T-helper 1 cell treated with Interleukin-12 subunit alpha and Interleukin-12 subunit beta and Interleukin-4 antibody, amounts not matched to agents 30 μg/mL and 1 μg/mL, for 36 hours (primary cell): ENCODE measurements around the gene TTYH1.
A peak's percentile ranks its signal among the peaks of the same experiment; 100 is the strongest.
"Not testable (repeated sequence)": the region's sequence is repeated elsewhere in the genome, so short reads cannot be mapped to it uniquely, and the experiment has no call there.

Experiments
- H3K27ac Mint-ChIP-seq: one replicate; pipeline ENCODE4 v1.8.0; 2021; ENCODE audit warnings: mild to moderate bottlenecking, mixed read lengths
- H3K27me3 Mint-ChIP-seq: one replicate; pipeline ENCODE4 v1.8.0; 2021; ENCODE audit warnings: low read depth, mixed read lengths
- H3K36me3 Mint-ChIP-seq: one replicate; pipeline ENCODE4 v1.8.0; 2021; ENCODE audit warnings: low read depth, mixed read lengths
- H3K4me1 Mint-ChIP-seq: one replicate; pipeline ENCODE4 v1.8.0; 2021; ENCODE audit warnings: low read depth, mixed read lengths
- H3K4me3 Mint-ChIP-seq: one replicate; pipeline ENCODE4 v1.8.0; 2021; ENCODE audit warnings: mild to moderate bottlenecking, moderate library complexity, mixed read lengths
- H3K9me3 Mint-ChIP-seq: one replicate; pipeline ENCODE4 v1.8.0; 2021; ENCODE audit warnings: mixed read lengths

Gene TTYH1

DNA sequence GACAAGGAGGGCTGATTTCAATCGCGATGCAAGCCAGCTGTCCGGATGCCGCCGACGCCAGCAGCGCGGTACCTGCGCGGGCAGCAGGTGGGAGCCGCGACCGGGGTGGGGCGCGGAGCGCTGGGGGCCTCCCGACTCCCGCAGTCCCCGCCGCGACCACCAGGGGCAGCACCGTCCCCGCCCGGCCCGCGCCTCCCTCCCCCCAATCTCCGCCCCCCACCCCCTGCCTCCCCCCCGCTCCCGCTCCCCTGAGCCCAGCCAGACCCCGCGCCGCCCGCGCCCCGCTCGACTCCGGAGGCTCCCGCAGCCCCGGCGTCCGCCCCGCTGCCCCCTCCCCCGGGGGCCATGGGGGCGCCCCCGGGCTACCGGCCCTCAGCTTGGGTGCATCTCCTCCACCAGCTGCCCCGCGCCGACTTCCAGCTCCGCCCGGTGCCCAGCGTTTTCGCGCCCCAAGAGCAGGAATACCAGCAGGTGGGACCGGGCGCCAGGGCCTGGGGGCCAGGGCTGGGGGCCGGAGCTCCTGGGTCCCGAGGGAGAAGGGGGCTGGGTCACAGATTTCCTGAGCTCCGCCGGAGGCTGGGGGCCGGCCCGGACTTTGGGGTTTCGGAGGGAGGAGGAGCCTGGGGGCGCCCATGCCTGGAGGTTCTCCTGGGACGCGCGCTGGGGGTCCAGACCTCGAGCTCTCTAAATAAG, at the start of gene TTYH1:
TTYH1 (plus strand) TSS at position 257 of the 693 bp plus-strand sequence; CDS start at position 346, 89 bp downstream.
- H3K4me3 Mint-ChIP-seq = no peak within 1 kb of the TSS
- H3K27me3 Mint-ChIP-seq = peaks cover 49% of the 10 kb centered on the region
- peaks cover 5% of the 10 kb centered on the region for H3K36me3 Mint-ChIP-seq
- peaks cover 17% of the 10 kb centered on the region for H3K4me1 Mint-ChIP-seq
- peak within 1 kb of the TSS; percentile 33 for H3K27ac Mint-ChIP-seq
- H3K9me3 Mint-ChIP-seq = peaks cover 11% of the 10 kb centered on the region

DNA sequence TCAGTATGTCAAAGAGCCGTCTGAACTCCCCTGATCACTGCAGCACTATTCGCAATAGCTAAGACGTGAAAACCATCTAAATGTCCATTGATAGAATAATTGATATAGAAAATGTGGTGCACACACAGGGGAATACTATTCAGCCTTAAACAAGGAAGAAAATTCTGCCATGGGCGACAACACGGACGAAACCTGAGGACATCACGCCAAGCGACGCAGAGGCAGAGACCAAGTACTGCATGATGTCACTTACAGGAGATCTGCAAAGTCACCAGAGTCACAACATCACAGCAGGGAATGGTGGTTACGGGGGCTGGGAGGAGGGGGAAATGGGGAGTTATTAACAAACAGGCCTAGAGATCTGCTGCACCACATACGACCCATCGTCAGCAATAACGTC, 49.5 kb upstream of the TTYH1 start:
- not testable (repeated sequence) for H3K4me3 Mint-ChIP-seq, H3K27ac Mint-ChIP-seq, H3K9me3 Mint-ChIP-seq
- peaks cover 35% of the 10 kb centered on the region for H3K36me3 Mint-ChIP-seq
- peaks cover 29% of the 10 kb centered on the region for H3K27me3 Mint-ChIP-seq
- H3K4me1 Mint-ChIP-seq = peaks cover 59% of the 10 kb centered on the region

DNA sequence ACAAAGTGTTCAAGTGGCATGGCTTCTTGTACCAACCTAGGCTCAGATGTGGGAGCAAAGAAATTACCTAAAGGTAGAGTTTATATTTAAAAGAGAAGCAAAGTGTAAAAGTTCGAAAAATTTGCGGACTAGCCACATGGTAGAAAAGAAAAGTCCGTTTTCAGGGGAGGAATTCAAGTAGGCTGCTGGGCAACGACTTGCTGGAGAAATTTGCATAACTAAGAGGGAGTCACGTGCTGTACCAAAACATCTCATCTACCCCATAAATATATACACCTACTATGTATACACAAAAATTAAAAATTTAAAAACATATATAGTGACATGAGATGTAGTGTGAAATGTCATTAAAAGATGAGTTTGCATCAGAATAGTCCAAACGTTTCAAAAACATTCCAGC, 48.5 kb upstream of the TTYH1 start:
- peaks cover 57% of the 10 kb centered on the region for H3K4me1 Mint-ChIP-seq
- H3K27ac Mint-ChIP-seq = no peak overlapping the region
- peaks cover 5% of the 10 kb centered on the region for H3K9me3 Mint-ChIP-seq
- H3K36me3 Mint-ChIP-seq = peaks cover 35% of the 10 kb centered on the region
- H3K4me3 Mint-ChIP-seq = no peak overlapping the region
- peaks cover 33% of the 10 kb centered on the region for H3K27me3 Mint-ChIP-seq

DNA sequence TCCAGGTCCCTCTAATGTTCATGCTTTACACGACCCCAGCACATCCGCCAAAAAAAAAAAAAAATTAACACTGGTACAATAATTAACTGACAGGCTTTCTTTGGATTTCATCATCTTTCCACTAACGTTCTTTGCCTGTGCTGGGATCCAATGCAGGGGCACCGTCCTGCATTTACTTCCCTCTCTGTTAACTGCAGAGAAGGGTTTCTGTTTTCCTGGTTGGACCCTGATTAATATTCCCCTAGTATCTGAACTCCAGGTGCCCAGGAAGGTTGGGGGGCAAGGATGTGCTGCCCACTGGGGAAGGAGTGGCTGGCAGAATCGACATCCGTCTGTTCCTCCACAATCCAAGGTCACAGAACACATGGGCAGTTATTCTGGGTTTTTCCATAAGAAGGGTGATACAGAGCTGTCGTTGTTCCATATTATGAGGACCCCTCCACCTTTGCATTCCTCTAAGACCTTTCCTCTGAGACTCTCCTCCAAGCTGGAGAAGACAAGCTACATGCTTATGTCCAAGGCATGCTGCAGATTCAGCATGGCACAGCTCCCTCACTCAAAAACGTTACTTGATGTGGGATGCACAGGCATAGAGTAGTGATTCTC, 46.1 kb upstream of the TTYH1 start:
- peaks cover 20% of the 10 kb centered on the region for H3K36me3 Mint-ChIP-seq
- H3K27me3 Mint-ChIP-seq = peaks cover 40% of the 10 kb centered on the region
- no peaks in the 10 kb centered on the region for H3K9me3 Mint-ChIP-seq
- H3K27ac Mint-ChIP-seq = peak overlapping the region; percentile 59
- H3K4me1 Mint-ChIP-seq = peaks cover 51% of the 10 kb centered on the region
- H3K4me3 Mint-ChIP-seq = peak overlapping the region; percentile 84

DNA sequence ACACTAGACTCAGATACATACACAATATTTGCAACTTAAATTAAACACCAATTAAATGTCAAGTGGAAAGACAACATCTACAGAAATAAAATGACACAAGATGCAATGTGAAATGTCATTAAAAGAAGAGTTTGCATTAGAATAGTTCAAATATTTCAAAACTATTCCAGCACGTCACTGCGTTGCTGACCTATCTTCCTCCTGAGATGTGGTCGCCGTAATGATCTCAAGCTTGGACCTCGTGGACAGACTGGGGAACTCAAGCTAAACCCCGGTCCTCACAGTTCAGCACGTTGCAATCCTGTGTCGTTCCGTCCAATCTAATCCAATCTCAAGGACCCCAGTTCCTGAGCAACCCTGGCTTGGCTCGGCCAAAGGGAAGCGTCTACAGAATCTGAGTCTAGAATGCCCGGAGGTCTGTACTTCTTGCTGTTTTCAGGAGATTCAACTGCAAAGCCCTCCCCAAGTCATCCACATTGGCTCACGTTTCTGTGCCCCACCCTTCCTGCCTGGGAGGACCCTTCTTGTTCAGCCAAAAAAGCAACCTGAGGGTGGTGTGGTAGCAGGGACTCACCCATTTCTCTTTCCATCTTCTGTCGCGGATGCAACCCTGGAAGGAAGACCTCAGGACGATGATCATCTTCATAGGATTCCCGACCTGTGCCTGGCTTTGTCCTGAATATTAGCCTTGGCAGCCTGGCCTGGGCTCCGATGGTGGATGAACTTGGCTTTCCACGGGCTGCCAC, 45.4 kb upstream of the TTYH1 start:
- peak overlapping the region; percentile 59 for H3K27ac Mint-ChIP-seq
- H3K36me3 Mint-ChIP-seq = peaks cover 15% of the 10 kb centered on the region
- peaks cover 40% of the 10 kb centered on the region for H3K27me3 Mint-ChIP-seq
- H3K4me1 Mint-ChIP-seq = peaks cover 50% of the 10 kb centered on the region
- not testable (repeated sequence) for H3K9me3 Mint-ChIP-seq
- H3K4me3 Mint-ChIP-seq = peak overlapping the region; percentile 84

DNA sequence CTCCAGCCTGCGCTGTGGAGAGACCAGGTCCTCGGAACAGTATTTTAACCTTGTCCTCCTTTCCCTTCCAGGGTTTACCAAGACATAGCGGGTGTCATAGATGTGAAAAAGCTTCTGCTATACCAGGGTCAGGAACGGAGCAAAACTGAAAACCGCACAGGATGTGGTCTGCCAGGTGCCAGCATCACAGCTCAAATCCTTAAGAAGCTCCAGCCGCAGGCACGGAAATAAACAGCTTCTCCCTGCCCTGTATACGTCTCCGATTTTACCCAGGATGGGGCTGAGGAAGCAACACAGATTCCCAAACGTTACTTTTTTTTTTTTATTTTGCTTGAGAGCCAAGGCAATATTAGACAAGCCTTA, 44.8 kb upstream of the TTYH1 start:
- not testable (repeated sequence) for H3K9me3 Mint-ChIP-seq
- Mint-ChIP-seq H3K4me1 (peaks cover 52% of the 10 kb centered on the region), H3K36me3 (peaks cover 13% of the 10 kb centered on the region), H3K27me3 (peaks cover 40% of the 10 kb centered on the region), H3K4me3 (peak overlapping the region; percentile 84), H3K27ac (peak overlapping the region; percentile 53)

DNA sequence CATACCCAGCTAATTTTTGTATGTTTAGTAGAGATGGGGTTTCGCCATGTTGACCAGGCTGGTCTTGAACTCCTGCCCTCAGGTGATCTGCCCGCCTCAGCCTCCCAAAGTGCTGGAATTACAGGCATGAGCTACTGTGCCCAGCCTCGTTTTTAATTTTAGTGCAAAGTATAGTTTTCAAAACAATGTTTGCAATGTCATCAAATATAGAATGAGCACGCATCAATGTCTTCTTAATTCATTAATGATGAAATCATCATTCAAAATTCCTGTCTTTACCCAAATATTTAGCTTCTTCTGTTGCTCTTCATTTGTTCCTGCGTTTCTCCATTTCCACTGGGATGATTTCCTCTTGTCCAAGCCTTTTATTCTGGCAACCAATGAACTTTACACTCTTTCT, 43.8 kb upstream of the TTYH1 start:
- H3K36me3 Mint-ChIP-seq, H3K9me3 Mint-ChIP-seq: not testable (repeated sequence)
- peaks cover 56% of the 10 kb centered on the region for H3K4me1 Mint-ChIP-seq
- peak overlapping the region; percentile 14 for H3K4me3 Mint-ChIP-seq
- H3K27me3 Mint-ChIP-seq = peaks cover 40% of the 10 kb centered on the region
- H3K27ac Mint-ChIP-seq = peak overlapping the region; percentile 60

DNA sequence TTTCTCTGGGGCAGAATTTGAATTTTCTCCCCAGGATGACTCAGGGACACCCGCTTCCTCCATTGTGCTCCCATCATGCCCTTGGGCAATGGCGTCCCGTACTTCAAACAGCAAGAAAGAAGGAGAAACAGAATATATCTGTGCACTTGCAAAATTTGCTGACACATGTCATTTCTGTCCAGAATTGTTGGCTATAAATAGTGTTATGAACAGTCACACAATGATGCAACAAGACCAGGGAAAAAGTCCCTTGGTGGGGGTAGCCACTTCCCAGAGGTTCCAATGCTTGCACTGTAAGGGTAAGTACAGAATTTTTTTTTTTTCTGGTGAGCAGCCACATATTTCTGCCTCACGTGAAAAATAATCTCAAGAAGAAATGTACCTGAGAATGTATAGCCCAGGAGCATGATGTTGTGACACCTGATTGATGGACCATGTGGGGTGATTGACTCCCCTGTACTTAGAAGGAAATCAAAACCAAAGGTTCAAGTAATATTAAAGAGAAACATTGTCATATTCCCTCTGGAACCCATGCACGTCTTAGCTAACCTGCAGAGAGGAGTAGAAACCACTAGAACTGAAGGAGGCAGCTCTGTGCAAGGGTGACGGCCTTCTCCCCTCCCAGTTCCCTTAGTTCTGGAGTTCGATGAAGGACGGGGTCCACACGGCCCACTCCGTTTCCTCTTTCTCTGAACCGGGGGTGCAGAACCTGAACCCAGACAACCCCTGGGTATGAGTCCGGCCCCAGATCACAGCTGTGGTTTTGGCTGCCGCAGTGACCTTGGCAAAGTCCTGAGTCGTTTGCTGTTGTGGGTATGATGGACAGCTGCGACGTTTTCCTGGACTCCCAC, 41.3 kb upstream of the TTYH1 start:
- peak overlapping the region; percentile 20 for H3K27ac Mint-ChIP-seq
- H3K4me3 Mint-ChIP-seq = peak overlapping the region; percentile 84
- peaks cover 66% of the 10 kb centered on the region for H3K4me1 Mint-ChIP-seq
- peaks cover 7% of the 10 kb centered on the region for H3K36me3 Mint-ChIP-seq
- peaks cover 34% of the 10 kb centered on the region for H3K27me3 Mint-ChIP-seq
- H3K9me3 Mint-ChIP-seq = peaks cover 5% of the 10 kb centered on the region

DNA sequence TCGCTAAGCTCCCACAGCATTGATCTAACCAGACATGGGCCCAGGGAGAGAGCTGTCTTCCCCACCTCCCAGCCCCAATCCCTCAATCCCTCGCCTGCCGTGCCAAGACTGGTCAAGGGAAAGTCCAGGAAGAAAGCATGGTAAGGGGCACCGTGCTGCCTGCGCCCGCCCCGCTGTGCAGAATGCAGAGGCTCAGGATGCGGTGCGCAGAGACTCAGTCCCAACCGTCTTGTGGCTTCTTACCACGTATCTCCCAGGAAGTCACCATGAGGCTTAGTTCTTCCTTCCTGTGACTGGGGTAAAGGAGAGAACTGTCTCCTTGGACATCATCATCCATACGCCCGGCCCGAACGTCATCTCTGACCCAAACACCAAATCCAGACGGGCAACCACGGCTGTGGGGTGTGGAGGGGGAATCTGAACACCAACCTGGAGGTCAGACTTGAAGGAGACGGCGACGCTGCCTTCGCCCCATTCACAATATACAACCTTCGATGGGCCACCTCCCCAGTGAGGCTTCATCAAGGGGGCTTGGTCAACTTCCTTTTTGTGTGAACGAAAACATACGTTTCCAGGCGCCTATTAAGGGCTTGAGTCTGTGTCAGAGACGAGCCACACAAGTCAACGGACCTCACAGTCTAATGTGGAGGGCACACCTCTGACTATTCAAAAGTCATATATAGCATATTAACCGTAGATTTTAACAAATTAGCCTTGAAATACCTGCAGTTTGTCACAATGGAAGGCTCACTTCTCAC, 39.9 kb upstream of the TTYH1 start:
- H3K27me3 Mint-ChIP-seq = peaks cover 27% of the 10 kb centered on the region
- H3K4me1 Mint-ChIP-seq = peaks cover 65% of the 10 kb centered on the region
- peak overlapping the region; percentile 84 for H3K4me3 Mint-ChIP-seq
- H3K36me3 Mint-ChIP-seq, H3K9me3 Mint-ChIP-seq: not testable (repeated sequence)
- peak overlapping the region; percentile 56 for H3K27ac Mint-ChIP-seq

DNA sequence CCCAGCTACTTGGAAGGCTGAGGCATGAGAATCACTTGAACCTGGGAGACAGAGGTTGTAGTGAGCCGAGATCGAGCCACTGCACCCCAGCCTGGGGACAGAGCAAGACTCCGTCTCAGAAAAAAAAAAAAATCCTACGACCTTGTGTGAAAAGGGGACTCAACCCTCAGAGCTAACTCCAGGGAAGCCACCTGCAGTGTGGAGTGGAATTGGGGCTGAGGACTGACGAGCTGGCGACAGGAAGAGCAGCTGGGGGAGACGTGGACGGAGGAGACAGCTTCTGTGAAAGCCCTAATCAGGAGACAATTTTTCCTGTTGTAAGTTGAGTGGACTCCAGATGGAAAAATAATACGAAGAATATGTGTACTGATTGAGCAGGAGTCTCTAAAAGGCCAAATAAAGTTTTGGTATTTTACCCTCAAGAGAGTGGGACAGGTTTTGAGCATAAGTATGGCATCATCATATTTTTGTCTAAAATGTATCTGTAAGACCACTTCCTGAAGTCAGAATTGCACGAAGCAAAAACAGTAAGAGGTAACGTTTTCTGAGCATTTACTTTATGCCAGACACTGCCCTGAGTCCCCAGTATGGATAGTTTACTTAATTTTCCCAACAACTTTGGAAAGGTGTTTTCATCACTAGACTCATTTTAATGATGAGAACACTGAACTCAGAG, 38.5 kb upstream of the TTYH1 start:
- H3K9me3 Mint-ChIP-seq = peaks cover 19% of the 10 kb centered on the region
- peaks cover 33% of the 10 kb centered on the region for H3K27me3 Mint-ChIP-seq
- H3K27ac Mint-ChIP-seq = peak overlapping the region; percentile 72
- H3K4me3 Mint-ChIP-seq = no peak overlapping the region
- H3K4me1 Mint-ChIP-seq = peaks cover 64% of the 10 kb centered on the region
- peaks cover 13% of the 10 kb centered on the region for H3K36me3 Mint-ChIP-seq

DNA sequence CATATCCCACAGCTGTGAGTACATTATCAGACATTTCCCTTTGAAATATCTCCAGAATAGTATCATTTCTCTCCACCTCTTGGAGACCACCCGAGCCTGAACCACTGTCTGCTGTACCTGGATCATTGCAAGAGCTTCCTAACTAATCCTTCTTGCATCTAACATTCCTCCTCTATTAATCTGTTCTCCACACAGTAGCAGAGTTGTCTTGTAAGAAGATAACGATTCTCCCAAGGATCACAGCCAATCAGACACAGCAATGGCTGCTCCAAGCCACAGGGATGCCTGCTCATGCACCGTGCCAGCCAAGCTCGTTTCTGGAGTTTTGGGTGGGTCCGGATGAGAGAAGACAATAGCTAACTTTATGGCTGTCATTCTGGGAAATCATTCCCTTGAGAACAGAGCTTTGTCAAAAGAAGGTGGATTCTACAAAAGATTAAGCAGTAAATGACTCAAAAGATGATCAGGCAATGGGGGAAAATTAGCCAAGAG, 36.0 kb upstream of the TTYH1 start:
- Mint-ChIP-seq H3K4me1 (peaks cover 55% of the 10 kb centered on the region), H3K4me3 (no peak overlapping the region), H3K27ac (peak overlapping the region; percentile 36), H3K27me3 (peaks cover 29% of the 10 kb centered on the region), H3K36me3 (peaks cover 12% of the 10 kb centered on the region), H3K9me3 (peaks cover 23% of the 10 kb centered on the region)

DNA sequence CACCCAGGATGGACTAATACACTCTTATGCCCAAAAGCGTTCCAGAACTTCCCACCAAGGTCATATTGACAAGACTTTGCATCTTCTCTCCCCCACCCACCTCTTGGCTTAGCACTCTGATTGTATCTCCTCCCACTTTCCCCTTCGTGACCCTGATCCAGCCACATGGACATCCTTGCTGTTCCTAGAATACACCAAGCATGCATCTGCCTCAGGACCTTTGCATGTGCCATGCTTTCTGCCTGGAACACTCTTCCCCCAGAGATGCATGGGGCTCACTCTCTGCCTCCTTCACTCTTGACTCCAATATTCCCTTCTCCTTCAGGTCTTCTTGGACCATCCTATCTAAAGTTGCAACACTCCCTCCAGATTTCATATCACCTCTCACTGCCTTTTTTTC, 34.4 kb upstream of the TTYH1 start:
- Mint-ChIP-seq H3K4me1 (peaks cover 49% of the 10 kb centered on the region), H3K36me3 (peaks cover 15% of the 10 kb centered on the region), H3K27me3 (peaks cover 30% of the 10 kb centered on the region), H3K27ac (peak overlapping the region; percentile 60), H3K4me3 (no peak overlapping the region), H3K9me3 (peaks cover 24% of the 10 kb centered on the region)

DNA sequence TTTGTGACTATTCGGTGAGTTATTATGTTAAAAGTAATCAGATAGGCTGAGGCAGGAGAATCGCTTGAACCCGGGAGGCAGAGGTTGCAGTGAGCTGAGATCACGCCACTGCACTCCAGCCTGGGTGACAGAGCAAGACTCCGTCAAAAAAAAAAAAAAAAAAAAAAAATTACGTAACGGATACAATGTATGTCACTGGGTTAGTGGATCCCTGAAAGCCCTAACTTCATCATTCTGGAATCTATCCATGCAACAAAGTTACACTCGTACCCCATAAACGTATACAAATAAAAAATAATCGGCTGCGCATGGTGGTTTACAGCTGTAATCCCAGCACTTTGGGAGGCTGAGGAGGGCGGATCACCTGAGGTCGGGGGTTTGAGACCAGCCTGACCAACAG, 33.2 kb upstream of the TTYH1 start:
- not testable (repeated sequence) for H3K4me3 Mint-ChIP-seq

More for the DNA sequence above, 33.2 kb upstream of the TTYH1 start:
- Mint-ChIP-seq H3K4me1 (peaks cover 41% of the 10 kb centered on the region), H3K36me3 (peaks cover 13% of the 10 kb centered on the region), H3K27me3 (peaks cover 23% of the 10 kb centered on the region), H3K9me3 (peaks cover 23% of the 10 kb centered on the region)
- H3K27ac Mint-ChIP-seq = not testable (repeated sequence)
